Neural cell (in vitro differentiated cells): ENCODE measurements around the gene SLC18B1. TPM values are rescaled to one million over a fixed set of nuclear protein-coding genes. Genes with fewer than 3 reads are reported as not detected.
"Not testable (repeated sequence)": the region's sequence is repeated elsewhere in the genome, so short reads cannot be mapped to it uniquely, and the experiment has no call there.

ENCODE experiments used
- H2AFZ ChIP-seq: fragments of 200-600, 300-800 bp; sonication (generic), shearing (Covaris generic); 2 replicates; pipeline ENCODE4 v1.6.0; 2014; ENCODE audit warnings: low read depth, mild to moderate bottlenecking, antibody characterized with exemption, low read length, moderate library complexity
- H3F3A ChIP-seq: fragments of 200-600 bp; shearing (Covaris generic); 2 replicates; pipeline ENCODE4 v1.6.1; 2016; ENCODE audit warnings: mild to moderate bottlenecking, moderate library complexity, mixed read lengths, antibody characterized with exemption, low read length; ENCODE audit not compliant: insufficient read depth, poor library complexity, severe bottlenecking
- H3K27ac ChIP-seq: fragments of 200-600, 300-800 bp; sonication (generic), shearing (Covaris generic); 2 replicates; pipeline ENCODE4 v1.5.1; 2014; ENCODE audit warnings: mild to moderate bottlenecking, low read length, moderate library complexity
- H3K27me3 ChIP-seq: fragments of 300-800, 200-600 bp; sonication (generic), shearing (Covaris generic); 2 replicates; pipeline ENCODE4 v1.6.0; 2014; ENCODE audit warnings: mild to moderate bottlenecking, low read depth, low read length, moderate library complexity; ENCODE audit not compliant: insufficient read depth
- H3K36me3 ChIP-seq: fragments of 300-800, 200-600 bp; sonication (generic), shearing (Covaris generic); 2 replicates; pipeline ENCODE4 v1.5.1; 2014; ENCODE audit warnings: mild to moderate bottlenecking, antibody characterized with exemption, low read length, moderate library complexity; ENCODE audit not compliant: insufficient read depth
- H3K4me2 ChIP-seq: fragments of 300-800, 200-600 bp; sonication (generic), shearing (Covaris generic); 2 replicates; pipeline ENCODE4 v1.6.0; 2014; ENCODE audit warnings: mild to moderate bottlenecking, low read length
- H3K4me3 ChIP-seq: fragments of 300-800, 200-600 bp; sonication (generic), shearing (Covaris generic); 2 replicates; pipeline ENCODE4 v1.5.1; 2014; ENCODE audit warnings: mild to moderate bottlenecking, low read length, moderate library complexity
- H3K79me2 ChIP-seq: fragments of 200-600 bp; shearing (Covaris generic); replicated peaks from 2 replicates; pipeline ENCODE4 v1.6.0; 2014; ENCODE audit warnings: mild to moderate bottlenecking, low read length, moderate library complexity; ENCODE audit not compliant: insufficient read depth
- H3K9ac ChIP-seq: fragments of 300-800, 200-600 bp; sonication (generic), shearing (Covaris generic); 2 replicates; pipeline ENCODE4 v1.6.1; 2016; ENCODE audit warnings: mild to moderate bottlenecking, low read length, mixed read lengths
- H3K9me2 ChIP-seq: fragments of 200-600 bp; shearing (Covaris generic); 2 replicates; pipeline ENCODE4 v1.6.1; 2016; ENCODE audit warnings: mild to moderate bottlenecking, low read length, mixed read lengths; ENCODE audit not compliant: insufficient read depth
- H3K9me3 ChIP-seq: fragments of 200-600, 300-800 bp; sonication (generic), shearing (Covaris generic); 2 replicates; pipeline ENCODE4 v1.6.1; 2016; ENCODE audit warnings: mild to moderate bottlenecking, mixed run types, low read length, moderate library complexity, mixed read lengths
- H4K20me1 ChIP-seq: fragments of 200-600 bp; shearing (Covaris generic); 2 replicates; pipeline ENCODE4 v1.6.1; 2016; ENCODE audit warnings: mild to moderate bottlenecking, mixed run types; ENCODE audit not compliant: insufficient read depth
- EP300 ChIP-seq: fragments of 450-650 bp; conservative IDR thresholded peaks from 2 replicates; pipeline ENCODE4 v1.6.1; 2014; ENCODE audit warnings: antibody characterized with exemption, mild to moderate bottlenecking, moderate library complexity; ENCODE audit not compliant: poor library complexity, severe bottlenecking
- EZH2 ChIP-seq: fragments of 200-600, 300-800 bp; shearing (Covaris generic), sonication (generic); IDR thresholded peaks from 2 replicates; pipeline ENCODE4 v1.6.1; 2014; ENCODE audit warnings: antibody characterized with exemption, low read length, borderline replicate concordance, mild to moderate bottlenecking; ENCODE audit not compliant: insufficient read depth, poor library complexity, severe bottlenecking
- MXI1 ChIP-seq: fragments of 450-650 bp; conservative IDR thresholded peaks from 2 replicates; pipeline ENCODE4 v1.6.1; 2014; ENCODE audit warnings: antibody characterized with exemption, mild to moderate bottlenecking; ENCODE audit not compliant: poor library complexity, severe bottlenecking
- POLR2AphosphoS5 ChIP-seq: IDR thresholded peaks from 2 replicates; pipeline ENCODE4 v1.6.1; 2012
- RAD21 ChIP-seq: fragments of 450-650 bp; conservative IDR thresholded peaks from 2 replicates; pipeline ENCODE4 v1.6.1; 2014; ENCODE audit warnings: antibody characterized with exemption, mild to moderate bottlenecking, moderate library complexity
- REST ChIP-seq: IDR thresholded peaks from 2 replicates; pipeline ENCODE4 v1.6.1; 2012; ENCODE audit warnings: borderline replicate concordance
- SMC3 ChIP-seq: fragments of 450-650 bp; conservative IDR thresholded peaks from 2 replicates; pipeline ENCODE4 v1.6.1; 2014; ENCODE audit warnings: antibody characterized with exemption, mild to moderate bottlenecking, moderate library complexity; ENCODE audit not compliant: poor library complexity
- TAF1 ChIP-seq: IDR thresholded peaks from 2 replicates; pipeline ENCODE4 v1.6.1; 2012; ENCODE audit warnings: low read depth
- polyA plus RNA-seq: library from polyadenylated mRNA; depleted of rRNA; stranded (reverse); fragments of >200 nt; gene quantifications from 2 replicates; pipeline ENCODE4 v1.2.3, GENCODE V29; 2014
- TF ChIP-seq, protein P1 (sequence below): fragments of 450-650 bp; IDR thresholded peaks from 2 replicates; pipeline ENCODE4 v1.5.1; 2014; ENCODE audit warnings: antibody characterized with exemption, mild to moderate bottlenecking, moderate library complexity; ENCODE audit not compliant: poor library complexity, severe bottlenecking

Gene SLC18B1
- polyA plus RNA-seq, 1 donor from 2014 or later: 9.0 TPM

GRCh38 chr6:132785936-132786335 is 12.5 kb downstream of the SLC18B1 start:
- no peak overlapping the region for H2AFZ ChIP-seq
- no peaks in the 10 kb centered on the region for H3F3A ChIP-seq
- H3K79me2 ChIP-seq: no peaks in the 10 kb centered on the region
- TF ChIP-seq EZH2 (no peak), TAF1 (no peak), MXI1 (no peak), EP300 (no peak), SMC3 (no peak), RAD21 (no peak), POLR2AphosphoS5 (no peak), REST (no peak)
- TF ChIP-seq, protein P1, sequence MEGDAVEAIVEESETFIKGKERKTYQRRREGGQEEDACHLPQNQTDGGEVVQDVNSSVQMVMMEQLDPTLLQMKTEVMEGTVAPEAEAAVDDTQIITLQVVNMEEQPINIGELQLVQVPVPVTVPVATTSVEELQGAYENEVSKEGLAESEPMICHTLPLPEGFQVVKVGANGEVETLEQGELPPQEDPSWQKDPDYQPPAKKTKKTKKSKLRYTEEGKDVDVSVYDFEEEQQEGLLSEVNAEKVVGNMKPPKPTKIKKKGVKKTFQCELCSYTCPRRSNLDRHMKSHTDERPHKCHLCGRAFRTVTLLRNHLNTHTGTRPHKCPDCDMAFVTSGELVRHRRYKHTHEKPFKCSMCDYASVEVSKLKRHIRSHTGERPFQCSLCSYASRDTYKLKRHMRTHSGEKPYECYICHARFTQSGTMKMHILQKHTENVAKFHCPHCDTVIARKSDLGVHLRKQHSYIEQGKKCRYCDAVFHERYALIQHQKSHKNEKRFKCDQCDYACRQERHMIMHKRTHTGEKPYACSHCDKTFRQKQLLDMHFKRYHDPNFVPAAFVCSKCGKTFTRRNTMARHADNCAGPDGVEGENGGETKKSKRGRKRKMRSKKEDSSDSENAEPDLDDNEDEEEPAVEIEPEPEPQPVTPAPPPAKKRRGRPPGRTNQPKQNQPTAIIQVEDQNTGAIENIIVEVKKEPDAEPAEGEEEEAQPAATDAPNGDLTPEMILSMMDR: no peak
- no peaks in the 10 kb centered on the region for H3K36me3 ChIP-seq
- no peaks in the 10 kb centered on the region for H3K9me2 ChIP-seq
- no peaks in the 10 kb centered on the region for H3K27me3 ChIP-seq
- no peaks in the 10 kb centered on the region for H4K20me1 ChIP-seq
- H3K4me2 ChIP-seq: no peak overlapping the region
- no peak overlapping the region for H3K9ac ChIP-seq
- no peaks in the 10 kb centered on the region for H3K9me3 ChIP-seq
- H3K27ac ChIP-seq: no peak overlapping the region
- no peak overlapping the region for H3K4me3 ChIP-seq

DNA sequence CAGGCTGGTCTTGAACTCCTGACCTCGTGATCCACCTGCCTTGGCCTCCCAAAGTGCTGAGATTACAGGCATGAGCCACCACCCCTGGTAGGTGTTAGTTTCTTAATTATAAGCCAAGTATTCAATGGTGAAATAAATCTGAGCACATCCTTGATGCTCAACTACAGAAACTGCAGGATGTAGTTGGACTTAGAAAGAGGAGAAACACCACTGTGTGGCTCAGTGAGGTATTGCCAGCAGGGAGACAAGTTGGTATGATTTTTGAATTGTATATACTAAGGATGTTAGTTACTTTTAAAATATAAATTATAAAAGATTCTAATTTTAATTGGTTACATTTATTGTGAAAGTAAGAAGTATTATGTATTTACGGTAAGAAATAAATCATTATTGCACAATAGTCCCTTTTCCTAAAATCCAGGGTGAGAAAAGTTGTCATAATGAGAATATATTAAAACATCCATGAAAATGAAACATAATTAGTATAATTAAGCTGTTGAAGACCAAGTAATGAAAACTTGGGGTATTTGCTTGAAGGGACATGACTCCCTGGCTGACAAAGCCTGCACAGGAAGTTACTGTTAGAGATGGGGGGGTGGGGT is 17.6 kb downstream of the SLC18B1 start:
- Histone ChIP-seq H2AFZ (no peak overlapping the region), H3F3A (no peaks in the 10 kb centered on the region), H3K27me3 (no peaks in the 10 kb centered on the region), H3K9me3 (no peaks in the 10 kb centered on the region), H3K27ac (no peak overlapping the region), H3K4me3 (no peak overlapping the region), H3K36me3 (no peaks in the 10 kb centered on the region), H4K20me1 (no peaks in the 10 kb centered on the region), H3K9ac (no peak overlapping the region), H3K4me2 (no peak overlapping the region), H3K79me2 (no peaks in the 10 kb centered on the region), H3K9me2 (no peaks in the 10 kb centered on the region)
- TF ChIP-seq, protein P1: peak; percentile 39
- no peak for TF ChIP-seq POLR2AphosphoS5
- TF ChIP-seq EP300: no peak
- no peak for TF ChIP-seq MXI1
- TF ChIP-seq SMC3: peak; percentile 30

DNA sequence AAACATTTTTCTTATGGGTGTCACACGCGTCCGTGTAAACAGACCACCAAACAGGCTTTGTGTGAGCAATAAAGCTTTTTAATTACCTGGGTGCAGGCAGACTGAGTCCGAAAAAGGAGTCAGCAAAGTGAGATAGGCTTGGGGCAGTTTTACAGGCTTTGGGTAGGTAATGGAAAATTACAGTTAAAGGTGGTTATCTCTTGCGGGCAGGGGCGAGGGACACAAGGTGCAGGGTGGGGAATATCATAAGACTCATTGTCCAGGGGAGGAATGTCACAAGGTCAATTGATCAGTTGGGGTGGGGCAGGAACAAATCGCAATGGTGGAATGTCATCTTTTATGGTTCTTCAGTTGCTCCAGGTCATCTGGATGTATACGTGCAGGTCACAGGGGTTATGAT is 20.6 kb downstream of the SLC18B1 start:
- H3K4me3 ChIP-seq, H3K9me3 ChIP-seq, H3K79me2 ChIP-seq, H3K27me3 ChIP-seq, H3F3A ChIP-seq, H3K9ac ChIP-seq, H4K20me1 ChIP-seq, H3K27ac ChIP-seq, H3K4me2 ChIP-seq, H2AFZ ChIP-seq, H3K36me3 ChIP-seq, H3K9me2 ChIP-seq: not testable (repeated sequence)
